NOMO-1 treated with dmso at 0.1 percent for 144 hours (cell line): ENCODE results near the gene KSR2.

Experiments
- DNase-seq: peaks from one replicate; lab custom pipeline; 2025; ENCODE audit not compliant: unreplicated experiment; lab: John Stamatoyannopoulos, UW

KSR2 gene

GRCh38 chr12:117502633-117503032 is 466.2 kb downstream of the KSR2 start:
- no peak for DNase-seq

DNA sequence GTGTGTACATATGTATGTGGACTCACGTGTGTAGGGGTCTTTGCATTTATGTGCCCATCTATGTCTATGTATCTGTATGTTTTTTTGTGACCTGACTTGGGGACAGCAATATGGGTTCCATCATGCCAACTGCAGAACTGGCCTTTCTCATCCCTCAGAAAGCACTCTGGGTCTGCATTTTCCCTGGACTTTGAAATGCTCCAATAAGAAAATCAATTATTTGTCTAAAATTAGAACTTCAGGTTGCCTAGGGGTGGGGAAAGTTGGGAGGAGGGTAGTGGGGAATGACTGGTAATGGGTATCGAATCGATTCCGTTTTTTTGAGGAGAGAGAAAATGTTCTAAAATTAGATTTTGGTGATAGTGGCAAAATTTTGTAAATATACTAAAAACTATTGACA is 466.6 kb downstream of the KSR2 start:
- DNase-seq: no peak

DNA sequence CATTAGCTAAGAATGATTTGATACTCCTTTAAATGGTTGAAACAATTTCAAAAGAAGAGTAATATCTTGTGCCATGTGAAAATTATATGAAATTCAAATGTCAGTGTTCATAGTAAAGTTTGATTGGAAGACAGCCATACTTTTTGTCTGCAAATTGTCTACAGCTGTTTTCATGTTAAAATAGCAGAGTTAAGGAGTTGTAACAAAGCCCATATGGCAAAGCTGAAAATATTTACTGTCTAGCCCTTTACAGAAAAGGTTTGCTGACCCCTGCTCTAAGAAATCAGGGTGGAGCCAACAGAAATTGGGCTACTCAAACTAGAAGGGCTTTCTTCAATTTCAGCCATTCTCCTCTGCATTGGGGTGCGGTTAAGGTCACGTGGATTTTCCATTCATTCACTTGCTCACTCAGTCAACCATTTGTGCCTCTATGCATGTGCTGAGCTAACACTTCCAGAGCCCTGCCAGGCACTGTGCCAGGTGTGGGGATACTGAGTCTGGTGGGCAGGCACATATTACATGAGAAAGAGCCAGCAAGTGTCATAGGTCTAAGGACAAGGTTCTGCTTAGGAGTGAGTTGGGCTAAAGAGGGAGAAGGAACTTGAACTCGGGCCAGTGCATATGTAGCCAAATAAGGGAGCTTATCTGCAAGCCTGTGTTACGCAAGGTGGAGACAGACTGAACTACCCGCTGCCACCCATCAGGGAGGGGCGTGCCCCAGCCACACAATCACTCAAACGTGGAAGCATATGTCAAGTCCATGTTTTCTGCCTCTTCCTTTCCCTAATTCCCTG is 467.5 kb downstream of the KSR2 start:
- peak; percentile 76 for DNase-seq

GRCh38 chr12:117499759-117500485 is 468.9 kb downstream of the KSR2 start:
- DNase-seq: no peak

DNA sequence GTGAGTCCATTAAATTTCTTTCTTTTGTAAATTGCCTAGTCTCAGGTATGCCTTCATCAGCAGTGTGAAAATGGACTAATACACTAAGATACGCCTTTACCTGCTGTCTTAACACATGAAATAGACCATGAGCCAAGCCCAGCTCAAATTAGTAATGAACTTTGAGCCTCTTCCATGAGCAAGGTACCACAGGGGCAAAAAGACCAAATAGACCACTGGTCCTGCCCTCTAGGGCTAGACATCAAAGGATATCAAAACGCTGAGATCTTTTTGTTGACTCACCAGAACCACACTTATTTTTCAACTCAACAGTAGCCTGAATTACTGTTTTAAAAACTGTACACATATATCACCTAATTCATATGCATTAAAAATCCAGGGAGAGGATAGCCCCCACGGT is 469.9 kb downstream of the KSR2 start:
- DNase-seq: no peak

GRCh38 chr12:117498256-117498655 is 470.5 kb downstream of the KSR2 start:
- no peak for DNase-seq

GRCh38 chr12:117497407-117497806 is 471.4 kb downstream of the KSR2 start:
- no peak for DNase-seq

- no peak for DNase-seq
These were observed 473.7 kb downstream of the KSR2 start for GRCh38 chr12:117494833-117495655.

DNA sequence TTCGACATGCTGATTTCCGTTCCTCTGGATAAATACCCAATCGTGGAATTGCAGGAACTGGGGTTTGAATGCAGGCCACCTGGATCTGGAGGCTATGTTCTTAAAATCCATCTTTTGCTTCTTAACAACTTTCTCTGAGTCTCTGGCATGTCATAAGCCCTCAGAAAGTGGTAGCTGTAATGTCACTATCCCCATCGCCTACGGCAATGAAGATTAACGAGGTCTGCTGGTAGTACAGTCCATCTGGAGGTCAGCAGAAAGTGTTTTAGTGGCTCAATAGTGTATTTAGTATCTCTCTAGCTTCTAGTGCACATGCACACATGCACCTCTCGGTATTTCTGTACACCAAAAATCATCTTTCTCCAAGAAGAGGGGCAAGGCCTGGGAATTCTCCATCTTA is 477.1 kb downstream of the KSR2 start:
- no peak for DNase-seq

DNA sequence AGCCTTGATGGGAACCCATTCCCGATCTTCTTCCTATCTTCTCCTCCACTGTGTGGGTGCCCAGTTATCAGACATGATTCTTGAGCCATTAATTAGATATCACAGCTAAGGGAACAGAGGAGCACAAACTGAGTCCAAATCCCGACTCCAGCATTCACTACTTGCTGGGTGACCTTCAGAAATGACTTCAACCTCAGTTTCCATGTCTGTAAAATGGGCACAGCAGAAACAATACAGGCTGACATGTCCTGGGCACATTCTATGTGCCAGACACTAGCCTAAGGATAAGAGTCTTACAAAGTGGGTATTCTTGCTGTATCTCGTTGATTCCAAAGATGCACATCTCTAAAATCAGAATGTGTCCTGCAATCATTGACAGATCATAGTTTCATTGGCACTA is 478.7 kb downstream of the KSR2 start:
- no peak for DNase-seq

DNA sequence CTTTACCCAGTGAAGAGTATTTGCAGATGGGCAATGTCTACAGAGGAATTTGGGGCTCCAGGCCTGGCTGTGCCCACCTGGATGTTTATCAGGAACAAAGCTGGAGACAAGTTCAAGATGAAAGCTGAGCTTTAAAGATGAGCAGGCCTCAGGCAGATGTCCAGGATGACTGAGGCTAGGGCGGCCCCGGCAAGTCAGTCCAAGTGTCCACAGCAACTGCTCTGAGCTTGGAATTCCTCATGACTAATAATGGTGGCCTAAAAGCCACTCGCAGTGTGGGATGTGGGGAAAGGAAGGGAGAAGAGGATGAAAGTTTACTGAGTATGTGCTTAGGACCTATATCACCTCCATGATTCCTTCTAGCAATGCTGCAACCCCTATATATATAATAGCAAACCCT is 479.1 kb downstream of the KSR2 start:
- no peak for DNase-seq

DNA sequence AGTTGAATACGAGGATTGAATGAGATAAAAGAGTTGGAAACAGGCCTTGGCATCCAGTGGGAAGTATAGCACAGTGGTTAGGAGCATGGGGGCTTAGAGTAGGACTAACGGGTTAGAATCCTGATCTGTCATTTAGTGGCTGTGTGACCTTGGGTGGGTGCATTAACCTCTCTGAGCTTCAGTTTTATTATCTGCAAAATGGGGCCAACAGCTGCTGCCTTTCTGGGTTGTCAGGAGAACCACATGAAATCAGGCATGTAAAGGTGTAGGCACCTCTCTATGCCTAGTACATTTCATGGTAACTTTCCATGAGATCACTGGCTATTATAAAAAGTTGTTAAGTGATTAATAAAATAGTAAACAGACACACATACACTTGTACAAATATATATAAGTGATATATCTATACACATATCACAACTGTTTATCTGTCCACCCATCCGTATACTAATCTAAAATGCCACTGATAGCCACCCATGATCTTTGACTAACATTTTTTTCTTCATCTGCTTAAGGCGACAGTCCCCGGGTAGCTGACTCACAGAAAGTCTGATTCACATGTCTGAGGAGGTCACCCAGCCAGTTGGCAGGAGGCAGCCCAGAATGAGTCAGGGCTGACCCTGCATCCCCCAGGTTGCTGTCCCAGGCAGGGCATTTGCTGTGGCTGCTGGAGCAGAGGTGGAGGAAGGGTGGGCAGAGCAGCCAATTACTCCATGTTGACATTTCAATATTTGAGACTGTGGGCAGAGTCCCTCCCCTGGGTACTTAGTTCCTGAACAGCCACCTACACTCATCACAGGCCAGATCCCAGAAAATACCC is 481.7 kb downstream of the KSR2 start:
- DNase-seq: no peak

DNA sequence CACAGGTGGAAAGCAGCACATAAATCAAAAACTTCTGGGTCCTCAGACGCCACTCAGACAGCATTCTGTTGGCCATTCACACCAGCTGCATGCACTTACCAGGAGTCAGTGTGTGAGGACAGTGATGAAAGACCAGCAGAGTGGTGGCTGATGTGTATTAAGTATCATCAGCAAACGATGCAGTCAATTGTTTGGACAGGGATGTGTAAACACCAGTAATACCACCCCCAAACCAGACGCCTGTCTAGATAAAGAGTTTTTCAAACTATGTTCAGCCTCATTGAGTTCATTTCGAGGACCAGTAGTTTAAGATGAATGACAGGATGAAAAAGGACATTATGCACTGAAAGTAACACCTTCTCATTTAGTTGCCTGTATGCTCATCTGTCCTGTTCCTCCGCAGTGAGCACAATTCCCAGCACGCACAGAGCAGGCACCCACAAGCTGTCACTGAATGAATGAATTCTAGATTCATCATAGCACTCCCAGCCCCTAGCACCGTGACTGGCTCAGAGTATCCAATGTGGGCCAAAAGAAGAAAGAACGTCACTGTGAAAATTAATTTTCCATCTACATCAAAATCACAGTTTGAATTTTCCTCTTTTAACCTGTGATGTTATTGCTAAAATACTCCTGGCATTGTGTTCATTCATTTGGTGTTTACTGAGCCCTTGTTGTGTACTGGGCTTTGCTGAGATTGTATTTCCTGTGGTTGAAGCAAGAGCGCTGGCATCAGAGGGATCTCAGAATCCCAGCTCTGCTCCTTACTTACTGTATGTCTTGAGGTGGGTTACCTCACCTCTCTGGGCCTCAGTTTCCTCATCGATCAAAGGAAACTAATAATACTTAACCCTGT is 482.6 kb downstream of the KSR2 start:
- no peak for DNase-seq

- peak; percentile 42 for DNase-seq
These were observed 483.9 kb downstream of the KSR2 start for GRCh38 chr12:117484901-117485300.

GRCh38 chr12:117483501-117483900 is 485.3 kb downstream of the KSR2 start:
- no peak for DNase-seq

- DNase-seq: no peak
These were observed 487.3 kb downstream of the KSR2 start for GRCh38 chr12:117481470-117481869.

DNA sequence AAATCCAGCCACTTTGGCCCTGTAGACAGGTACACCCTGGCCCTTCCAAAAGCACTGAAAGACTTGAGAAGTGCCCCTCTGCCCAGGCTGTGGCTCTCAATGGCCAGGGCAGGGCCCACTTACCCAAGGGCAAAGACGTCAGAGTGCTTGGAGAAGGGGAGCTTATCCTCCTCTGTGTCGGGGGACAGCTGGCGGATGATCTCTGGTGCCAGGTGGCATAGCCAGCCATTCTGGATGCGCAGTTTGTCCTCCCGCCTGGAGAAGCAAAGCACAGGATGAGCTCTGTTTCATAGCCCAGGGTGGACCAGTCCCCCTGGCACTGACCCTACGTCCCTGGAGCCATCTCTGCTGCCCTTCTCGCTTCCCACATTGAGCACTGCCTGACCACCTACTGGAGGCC is 492.4 kb downstream of the KSR2 start:
- no peak for DNase-seq

GRCh38 chr12:117473856-117474255 is 494.9 kb downstream of the KSR2 start:
- DNase-seq: no peak

DNA sequence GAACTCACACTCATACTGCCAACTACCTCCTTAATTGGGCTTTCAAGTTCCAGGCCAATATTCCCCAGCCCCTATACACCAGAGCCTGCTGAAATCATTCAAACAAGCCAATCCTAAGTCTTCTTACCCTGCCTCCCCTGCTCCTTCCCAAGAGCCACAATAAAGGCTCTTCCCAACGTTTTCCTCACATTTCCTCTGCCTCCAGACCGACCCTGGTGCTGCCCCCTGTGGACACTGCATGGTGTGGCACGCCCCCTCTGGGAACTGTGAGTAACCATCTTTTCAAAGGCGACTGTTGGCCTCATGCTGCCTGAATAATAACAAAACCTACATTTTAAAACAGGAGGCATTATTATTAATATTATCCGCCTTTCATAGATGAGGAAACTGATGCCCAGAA is 495.8 kb downstream of the KSR2 start:
- no peak for DNase-seq

- DNase-seq: no peak
These were observed 498.0 kb downstream of the KSR2 start for GRCh38 chr12:117470804-117471203.
